ENCODE data around the gene KIF22. TPM values are rescaled to one million over a fixed set of nuclear protein-coding genes. Genes with fewer than 3 reads are reported as not detected.
A peak's percentile ranks its signal among the peaks of the same experiment; 100 is the strongest.
"Not testable (repeated sequence)": the region's sequence is repeated elsewhere in the genome, so short reads cannot be mapped to it uniquely, and the experiment has no call there.

KIF22 gene
- total and polyA plus RNA-seq, 9 of the 15 experiments (the other 6 are each of a cell fraction or from before 2014, with no cell fraction given) = 8.7 to 232 (median 131) TPM

GRCh38 chr16:29748760-29749149 is 41.8 kb upstream of the KIF22 start:
- H3K9me1 ChIP-seq (ENCODE audit: control insufficient read depth, insufficient read depth, low read length); FAIRE-seq; H3K27ac ChIP-seq (ENCODE audit: extremely low read depth, low read depth, low read length); H4K20me1 ChIP-seq (replicated peaks; ENCODE audit: control insufficient read depth, insufficient read depth, low read length); H2AFZ ChIP-seq (ENCODE audit: low read depth, low read length); H3K9ac ChIP-seq (ENCODE audit: insufficient read depth in 1 of 2, low read depth in 2 of 2, low read length in 2 of 2); intact Hi-C loops (cut with micrococcal nuclease); DNase-seq (ENCODE audit: extremely low read depth in 1 of 4, low spot score in 3 of 4); H3K27me3 ChIP-seq (ENCODE audit: control insufficient read depth in 2 of 2, insufficient read depth in 2 of 2, low read length in 2 of 2); in situ Hi-C loops (cut with MboI); H3K9me3 ChIP-seq (replicated peaks; ENCODE audit: control insufficient read depth, insufficient read depth, low read depth, low read length); H3K79me2 ChIP-seq (ENCODE audit: control insufficient read depth, insufficient read depth, low read length); ATAC-seq; BruUV-seq (replicated peaks); H3K4me3 ChIP-seq; H3K4me2 ChIP-seq (ENCODE audit: insufficient read depth, low read length); H3K36me3 ChIP-seq (ENCODE audit: control insufficient read depth, insufficient read depth, low read length); CTCF ChIA-PET (ENCODE audit: low intra/inter-chr PET ratio): not testable (repeated sequence)
- POLR2A ChIA-PET = interaction anchor here (0.6 to 1.0 kb wide), 2 partner anchors 10 to 128 kb away, joined by 3 read pairs; no protein-coding TSS in a partner anchor
- peaks cover 0 to 18% of the 10 kb centered on the region in 2 experiments; a peak in 3 of 5 replicates for H3K4me1 ChIP-seq (replicated peaks in 1 of 2; ENCODE audit: control insufficient read depth in 2 of 2, insufficient read depth in 2 of 2, low read length in 2 of 2)
- TF ChIP-seq NFYB (IDR thresholded peaks at IDR 0.05; ENCODE audit: extremely low read depth, insufficient read length) = peak; percentile 71
- WGBS (ENCODE audit: insufficient coverage, low coverage, missing lambda C conversion rate) = 67% methylated on average over 4 of the region's 4 CpGs

GRCh38 chr16:29753516-29753915 is 37.0 kb upstream of the KIF22 start:
- Histone ChIP-seq H3K79me2 (ENCODE audit: control insufficient read depth, insufficient read depth, low read length) (no peaks in the 10 kb centered on the region), H3K9ac (ENCODE audit: insufficient read depth in 1 of 2, low read depth in 2 of 2, low read length in 2 of 2) (no peak overlapping the region), H3K27me3 (ENCODE audit: control insufficient read depth in 2 of 2, insufficient read depth in 2 of 2, low read length in 2 of 2) (no peaks in the 10 kb centered on the region), H3K4me2 (ENCODE audit: insufficient read depth, low read length) (no peak overlapping the region), H3K9me3 (replicated peaks; ENCODE audit: control insufficient read depth, insufficient read depth, low read depth, low read length) (0 out of 2 replicates have a peak, but pooled peaks cover 2% of the 10 kb centered on the region), H3K36me3 (ENCODE audit: control insufficient read depth, insufficient read depth, low read length) (no peaks in the 10 kb centered on the region), H3K9me1 (ENCODE audit: control insufficient read depth, insufficient read depth, low read length) (no peaks in the 10 kb centered on the region), H2AFZ (ENCODE audit: low read depth, low read length) (no peak overlapping the region), H4K20me1 (replicated peaks; ENCODE audit: control insufficient read depth, insufficient read depth, low read length) (no peaks in the 10 kb centered on the region), H3K27ac (ENCODE audit: extremely low read depth, low read depth, low read length) (no peak overlapping the region), H3K4me3 (no peak overlapping the region), H3K4me1 (replicated peaks in 1 of 2; ENCODE audit: control insufficient read depth in 2 of 2, insufficient read depth in 2 of 2, low read length in 2 of 2) (peaks cover 0 to 3% of the 10 kb centered on the region in 2 experiments; a peak in 2 of 5 replicates)
- ChIA-PET POLR2A (no interaction called here), CTCF (ENCODE audit: low intra/inter-chr PET ratio) (no interaction called here)
- no peak for DNase-seq (ENCODE audit: extremely low read depth in 1 of 4, low spot score in 3 of 4)
- ATAC-seq = no peak
- TF ChIP-seq ERF (CRISPR knock-in tag; IDR thresholded peaks at IDR 0.05) (no peak), ARID1B (IDR thresholded peaks at IDR 0.05) (no peak), RAD51 (IDR thresholded peaks at IDR 0.05; ENCODE audit: borderline replicate concordance, low read depth) (no peak), ZNF121 (CRISPR knock-in tag; conservative IDR thresholded peaks at IDR 0.05) (peak; percentile 73), RB1 (IDR thresholded peaks at IDR 0.05; ENCODE audit: low read depth) (no peak), ZFPM2 (CRISPR knock-in tag; IDR thresholded peaks at IDR 0.05) (no peak), ZBTB11 (CRISPR knock-in tag; IDR thresholded peaks at IDR 0.05) (no peak), HLTF (IDR thresholded peaks at IDR 0.05) (no peak)
- intact Hi-C loops (cut with micrococcal nuclease) (no loop called here), in situ Hi-C loops (cut with MboI) (no loop called here)
- WGBS (ENCODE audit: insufficient coverage, low coverage, missing lambda C conversion rate) = 0% methylated on average over 1 of the region's 1 CpG
- FAIRE-seq = no peak
- no TSS peak for BruUV-seq (replicated peaks)

All from K562 (cell line).